Osteocyte (in vitro differentiated cells): ENCODE measurements around the gene CMPK2. TPM values are rescaled to one million over a fixed set of nuclear protein-coding genes. Genes with fewer than 3 reads are reported as not detected.

Experiments
- DNase-seq: peaks from one replicate; pipeline ENCODE4 v3.0.0; 2021; ENCODE audit warnings: mixed read lengths; ENCODE audit not compliant: unreplicated experiment; ENCODE audit errors: extremely low spot score
- H3K27ac Mint-ChIP-seq: one replicate; pipeline ENCODE4 v1.8.0; 2021; ENCODE audit warnings: mild to moderate bottlenecking, mixed read lengths; ENCODE audit not compliant: unreplicated experiment
- H3K27me3 Mint-ChIP-seq: one replicate; pipeline ENCODE4 v1.8.0; 2021; ENCODE audit warnings: mixed read lengths; ENCODE audit not compliant: unreplicated experiment
- H3K36me3 Mint-ChIP-seq: one replicate; pipeline ENCODE4 v1.8.0; 2021; ENCODE audit warnings: mixed read lengths; ENCODE audit not compliant: unreplicated experiment
- H3K4me1 Mint-ChIP-seq: one replicate; pipeline ENCODE4 v1.8.0; 2021; ENCODE audit warnings: mixed read lengths; ENCODE audit not compliant: unreplicated experiment
- H3K4me3 Mint-ChIP-seq: one replicate; pipeline ENCODE4 v1.8.0; 2021; ENCODE audit warnings: mild to moderate bottlenecking, moderate library complexity, mixed read lengths; ENCODE audit not compliant: unreplicated experiment
- H3K9me3 Mint-ChIP-seq: one replicate; pipeline ENCODE4 v1.8.0; 2021; ENCODE audit warnings: mixed read lengths; ENCODE audit not compliant: unreplicated experiment
- CTCF ChIP-seq: fragments of 200-600 bp; sonication (generic); IDR thresholded peaks from 2 replicates; pipeline ENCODE4 v1.5.0; 2021; ENCODE audit warnings: antibody characterized with exemption, mild to moderate bottlenecking, moderate library complexity
- total RNA-seq: library from RNA; stranded (reverse); gene quantifications from 2 replicates; pipeline ENCODE4 v1.2.1, GENCODE V29; 2021

Gene CMPK2
- total RNA-seq, 1 donor from 2014 or later = 1.1 TPM

GRCh38 chr2:6814312-6814711 is 51.4 kb downstream of the CMPK2 start:
- no peak for DNase-seq
- H3K9me3 Mint-ChIP-seq = no peaks in the 10 kb centered on the region
- no peaks in the 10 kb centered on the region for H3K4me1 Mint-ChIP-seq
- H3K27ac Mint-ChIP-seq = no peak overlapping the region
- TF ChIP-seq CTCF = no peak
- H3K36me3 Mint-ChIP-seq = no peaks in the 10 kb centered on the region
- H3K4me3 Mint-ChIP-seq = no peak overlapping the region
- no peaks in the 10 kb centered on the region for H3K27me3 Mint-ChIP-seq

- no peaks in the 10 kb centered on the region for H3K27me3 Mint-ChIP-seq
- no peak for DNase-seq
- no peak overlapping the region for H3K4me3 Mint-ChIP-seq
- no peaks in the 10 kb centered on the region for H3K9me3 Mint-ChIP-seq
- no peaks in the 10 kb centered on the region for H3K36me3 Mint-ChIP-seq
- TF ChIP-seq CTCF = no peak
- no peak overlapping the region for H3K27ac Mint-ChIP-seq
- H3K4me1 Mint-ChIP-seq = no peaks in the 10 kb centered on the region
Observed at GRCh38 chr2:6813573-6813972, 52.1 kb downstream of the CMPK2 start.

GRCh38 chr2:6812857-6813530 is 52.7 kb downstream of the CMPK2 start:
- DNase-seq = no peak
- Mint-ChIP-seq H3K4me3 (no peak overlapping the region), H3K4me1 (no peaks in the 10 kb centered on the region), H3K9me3 (no peaks in the 10 kb centered on the region), H3K27ac (no peak overlapping the region), H3K36me3 (no peaks in the 10 kb centered on the region), H3K27me3 (no peaks in the 10 kb centered on the region)
- no peak for TF ChIP-seq CTCF

- no peaks in the 10 kb centered on the region for H3K9me3 Mint-ChIP-seq
Observed at GRCh38 chr2:6810961-6811360, 54.7 kb downstream of the CMPK2 start.

GRCh38 chr2:6808426-6808825 is 57.3 kb downstream of the CMPK2 start:
- Mint-ChIP-seq H3K9me3 (no peaks in the 10 kb centered on the region), H3K27me3 (no peaks in the 10 kb centered on the region), H3K27ac (no peak overlapping the region), H3K36me3 (no peaks in the 10 kb centered on the region), H3K4me1 (no peaks in the 10 kb centered on the region), H3K4me3 (no peak overlapping the region)
- TF ChIP-seq CTCF = no peak
- no peak for DNase-seq

More at GRCh38 chr2:6810961-6811360, 54.7 kb downstream of the CMPK2 start:
- Mint-ChIP-seq H3K36me3 (no peaks in the 10 kb centered on the region), H3K4me1 (no peaks in the 10 kb centered on the region), H3K27me3 (no peaks in the 10 kb centered on the region), H3K4me3 (no peak overlapping the region), H3K27ac (no peak overlapping the region)
- DNase-seq = no peak
- no peak for TF ChIP-seq CTCF
